IPS-15b (cell line): Measurements from ENCODE around the gene ZNF787.
"Not testable (repeated sequence)": the region's sequence is repeated elsewhere in the genome, so short reads cannot be mapped to it uniquely, and the experiment has no call there.

Experiments used
- H3K27me3 ChIP-seq: one replicate; pipeline ENCODE4 v1.6.1; 2013; ENCODE audit warnings: low read length; ENCODE audit not compliant: control insufficient read depth, insufficient read depth
- H3K36me3 ChIP-seq: one replicate; pipeline ENCODE4 v1.6.1; 2013; ENCODE audit warnings: low read length; ENCODE audit not compliant: control insufficient read depth, insufficient read depth
- H3K4me1 ChIP-seq: one replicate; pipeline ENCODE4 v1.6.1; 2013; ENCODE audit warnings: mild to moderate bottlenecking, low read length; ENCODE audit not compliant: control insufficient read depth, insufficient read depth
- H3K4me3 ChIP-seq: one replicate; pipeline ENCODE4 v1.5.1; 2013; ENCODE audit warnings: low read depth, low read length
- H3K9ac ChIP-seq: one replicate; pipeline ENCODE4 v1.6.1; 2013; ENCODE audit warnings: low read depth, mild to moderate bottlenecking, low read length
- H3K9me3 ChIP-seq: one replicate; pipeline ENCODE4 v1.6.1; 2013; ENCODE audit warnings: mild to moderate bottlenecking, low read length; ENCODE audit not compliant: control insufficient read depth, insufficient read depth

The ZNF787 gene

DNA sequence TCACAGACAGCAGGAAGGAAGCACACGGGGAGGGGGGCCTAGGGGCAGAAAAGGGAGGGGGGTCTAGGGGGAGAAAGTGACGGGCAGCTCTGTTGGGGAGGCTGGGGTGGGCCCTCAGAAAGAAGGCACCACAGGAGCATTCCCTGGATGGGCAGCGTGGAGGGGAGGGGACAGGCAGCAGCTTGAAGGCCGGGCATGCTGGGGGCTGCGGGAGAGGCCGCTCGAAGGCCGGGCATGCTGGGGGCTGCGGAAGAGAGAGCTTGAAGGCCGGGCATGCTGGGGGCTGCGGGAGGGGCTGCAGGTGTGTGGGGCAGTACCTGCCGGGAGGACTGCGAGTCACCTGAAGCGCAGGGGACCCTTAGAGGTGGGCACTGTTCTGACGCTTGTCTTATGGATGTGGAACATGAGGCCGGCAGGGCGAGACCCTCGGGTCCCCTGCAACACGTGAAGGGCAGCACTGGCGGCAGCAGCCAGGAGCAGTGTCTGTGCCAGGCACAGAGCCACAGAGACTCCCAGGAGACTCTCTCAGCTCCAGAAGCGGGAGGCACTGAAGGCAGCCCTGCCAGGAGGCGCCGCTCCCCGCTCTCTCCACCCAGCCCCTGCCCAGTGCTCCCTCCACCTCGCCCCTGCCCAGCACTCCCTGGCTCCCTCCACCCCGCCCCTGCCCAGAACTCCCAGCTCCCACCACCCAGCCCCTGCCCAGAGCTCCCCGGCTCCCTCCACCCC lies 13.3 kb downstream of the ZNF787 start:
- Histone ChIP-seq H3K9me3 (no peaks in the 10 kb centered on the region), H3K4me3 (no peak overlapping the region), H3K9ac (no peak overlapping the region), H3K4me1 (peaks cover 16% of the 10 kb centered on the region), H3K27me3 (no peaks in the 10 kb centered on the region), H3K36me3 (peaks cover 3% of the 10 kb centered on the region)

DNA sequence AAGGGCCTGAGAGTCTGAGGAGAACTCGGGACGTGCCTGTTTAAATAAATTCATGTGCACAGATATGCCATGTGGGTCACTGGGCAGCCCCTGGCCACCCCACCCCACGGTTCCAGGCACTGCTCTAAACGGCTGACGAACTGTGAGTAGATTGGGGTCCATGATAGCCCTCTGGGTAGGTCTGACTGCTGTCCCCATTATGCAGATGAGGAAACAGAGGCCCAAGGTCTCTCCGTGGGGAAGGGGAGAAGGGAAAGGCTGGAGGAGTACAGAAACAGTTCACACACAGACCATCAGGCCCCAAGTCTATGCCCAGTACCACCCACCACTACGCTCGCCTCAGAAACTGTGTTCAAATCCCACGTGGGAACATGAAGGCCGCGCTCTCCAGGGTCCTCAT lies 14.1 kb downstream of the ZNF787 start:
- no peak overlapping the region for H3K9ac ChIP-seq
- H3K9me3 ChIP-seq = no peaks in the 10 kb centered on the region
- H3K36me3 ChIP-seq = peaks cover 9% of the 10 kb centered on the region
- no peak overlapping the region for H3K4me3 ChIP-seq
- peaks cover 16% of the 10 kb centered on the region for H3K4me1 ChIP-seq
- no peaks in the 10 kb centered on the region for H3K27me3 ChIP-seq

DNA sequence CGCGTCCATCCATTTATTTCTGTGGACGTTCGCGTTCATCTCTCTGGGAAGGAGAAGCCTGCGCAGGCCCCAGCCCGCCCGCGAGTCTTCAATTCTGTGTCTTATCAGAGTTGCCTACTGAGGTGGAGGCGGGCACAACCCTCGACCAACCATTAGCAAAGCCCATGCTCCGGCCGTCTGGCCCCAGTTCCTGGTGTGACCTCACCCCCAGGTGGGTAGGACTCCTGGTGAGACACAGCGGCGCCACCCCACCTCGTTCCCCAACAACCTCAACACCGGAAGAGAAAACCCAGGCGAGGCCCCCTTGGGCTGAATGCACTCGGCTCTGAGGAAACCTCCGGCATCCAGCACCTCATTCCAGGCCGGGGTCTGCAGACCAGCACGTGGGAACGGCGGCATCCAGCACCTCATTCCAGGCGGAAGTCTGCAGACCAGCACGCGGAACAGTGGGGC lies 14.7 kb downstream of the ZNF787 start:
- H3K36me3 ChIP-seq = peaks cover 14% of the 10 kb centered on the region
- H3K4me3 ChIP-seq = no peak overlapping the region
- no peak overlapping the region for H3K9ac ChIP-seq
- no peaks in the 10 kb centered on the region for H3K27me3 ChIP-seq
- H3K4me1 ChIP-seq = peaks cover 16% of the 10 kb centered on the region
- no peaks in the 10 kb centered on the region for H3K9me3 ChIP-seq

- Histone ChIP-seq H3K36me3 (peaks cover 19% of the 10 kb centered on the region), H3K4me1 (peaks cover 16% of the 10 kb centered on the region)
- not testable (repeated sequence) for H3K9ac ChIP-seq, H3K4me3 ChIP-seq, H3K9me3 ChIP-seq, H3K27me3 ChIP-seq
These were observed 15.2 kb downstream of the ZNF787 start for GRCh38 chr19:56105831-56106396.

DNA sequence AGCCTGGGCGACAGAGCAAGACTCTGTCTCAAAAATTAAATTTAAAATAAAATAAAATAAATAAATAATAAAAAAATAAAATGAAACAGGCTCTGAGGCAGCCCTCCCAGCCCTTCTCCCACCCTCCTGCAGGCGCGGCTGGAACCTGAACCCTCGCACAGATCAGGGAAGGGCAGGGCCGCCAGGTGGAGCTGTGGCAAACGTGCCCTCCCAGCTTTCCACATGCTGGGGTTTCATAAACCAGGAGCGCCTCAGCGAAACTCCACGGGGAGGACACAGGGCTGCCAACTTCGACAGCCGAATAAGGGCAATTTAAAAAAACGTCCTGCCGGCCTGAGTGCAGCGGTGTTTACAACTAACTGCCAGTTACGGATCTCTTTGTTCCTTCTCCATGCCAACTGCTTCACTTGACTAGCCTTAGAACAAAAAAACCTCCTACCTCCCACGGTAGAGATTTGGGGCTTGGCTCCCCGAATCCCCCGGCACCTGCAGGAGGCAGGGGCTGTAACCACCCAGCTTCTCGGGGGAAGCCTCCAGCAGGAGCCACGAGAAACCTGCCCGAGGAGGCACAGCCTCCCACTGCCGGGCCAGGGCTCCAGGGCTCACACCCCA lies 15.9 kb downstream of the ZNF787 start:
- H3K36me3 ChIP-seq = peaks cover 22% of the 10 kb centered on the region
- peaks cover 14% of the 10 kb centered on the region for H3K4me1 ChIP-seq
- H3K4me3 ChIP-seq = no peak overlapping the region
- no peaks in the 10 kb centered on the region for H3K9me3 ChIP-seq
- peak overlapping the region; percentile 4 for H3K9ac ChIP-seq
- H3K27me3 ChIP-seq = no peaks in the 10 kb centered on the region

DNA sequence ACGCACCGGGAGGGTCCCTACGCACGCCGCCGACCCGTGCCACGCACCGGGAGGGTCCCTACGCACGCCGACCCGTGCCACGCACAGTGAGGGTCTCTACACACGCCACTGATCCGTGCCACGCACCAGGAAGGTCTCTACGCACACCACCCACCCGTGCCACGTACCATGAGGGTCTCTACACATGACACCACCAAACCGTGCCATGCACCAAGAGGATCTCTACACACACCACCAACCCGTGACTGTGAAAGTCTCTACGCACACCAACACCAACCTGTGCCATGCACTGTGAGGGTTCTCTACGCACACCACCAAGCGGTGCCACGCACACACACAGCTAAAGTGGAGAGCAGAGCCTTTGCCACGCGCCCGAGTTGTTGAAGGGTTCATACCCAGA lies 16.7 kb downstream of the ZNF787 start:
- no peaks in the 10 kb centered on the region for H3K27me3 ChIP-seq
- H3K9me3 ChIP-seq = no peaks in the 10 kb centered on the region
- H3K4me3 ChIP-seq = no peak overlapping the region
- peaks cover 14% of the 10 kb centered on the region for H3K4me1 ChIP-seq
- peaks cover 22% of the 10 kb centered on the region for H3K36me3 ChIP-seq
- H3K9ac ChIP-seq = no peak overlapping the region

DNA sequence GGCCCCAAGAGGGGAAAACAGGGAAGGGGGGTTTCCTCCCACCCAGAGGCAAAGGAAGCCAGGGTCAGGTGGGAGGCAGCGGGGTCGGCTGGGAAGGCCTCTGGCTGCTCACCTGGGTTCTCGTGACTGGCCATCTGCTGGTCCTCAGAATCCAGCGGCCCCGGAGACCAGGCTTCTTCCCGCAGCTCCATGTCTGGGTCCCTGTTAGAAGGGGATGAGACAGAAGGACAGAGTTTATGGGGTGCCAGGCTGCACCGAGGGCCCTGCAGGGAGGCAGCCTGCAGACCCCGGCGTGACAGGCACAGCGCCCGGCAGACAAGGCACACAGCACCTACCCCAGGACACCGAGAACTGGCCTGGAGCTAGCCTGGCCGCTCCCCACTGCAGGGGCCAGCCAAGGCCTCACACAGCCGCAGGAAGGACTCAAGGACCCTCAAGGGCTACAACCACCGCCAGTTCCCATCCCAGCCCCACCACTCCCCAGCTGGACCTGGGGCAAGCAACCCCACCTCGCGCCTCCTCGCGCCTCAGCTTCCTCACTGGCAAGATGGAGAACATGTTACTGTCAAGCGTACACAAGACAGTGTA lies 18.0 kb downstream of the ZNF787 start:
- H3K27me3 ChIP-seq = no peaks in the 10 kb centered on the region
- no peak overlapping the region for H3K9ac ChIP-seq
- peaks cover 32% of the 10 kb centered on the region for H3K36me3 ChIP-seq
- peaks cover 6% of the 10 kb centered on the region for H3K4me1 ChIP-seq
- no peaks in the 10 kb centered on the region for H3K9me3 ChIP-seq
- no peak overlapping the region for H3K4me3 ChIP-seq

- Histone ChIP-seq H3K4me3 (no peak overlapping the region), H3K9me3 (no peaks in the 10 kb centered on the region), H3K9ac (no peak overlapping the region), H3K27me3 (no peaks in the 10 kb centered on the region), H3K36me3 (peaks cover 36% of the 10 kb centered on the region), H3K4me1 (peaks cover 4% of the 10 kb centered on the region)
These were observed 19.2 kb downstream of the ZNF787 start for GRCh38 chr19:56101746-56102535.

DNA sequence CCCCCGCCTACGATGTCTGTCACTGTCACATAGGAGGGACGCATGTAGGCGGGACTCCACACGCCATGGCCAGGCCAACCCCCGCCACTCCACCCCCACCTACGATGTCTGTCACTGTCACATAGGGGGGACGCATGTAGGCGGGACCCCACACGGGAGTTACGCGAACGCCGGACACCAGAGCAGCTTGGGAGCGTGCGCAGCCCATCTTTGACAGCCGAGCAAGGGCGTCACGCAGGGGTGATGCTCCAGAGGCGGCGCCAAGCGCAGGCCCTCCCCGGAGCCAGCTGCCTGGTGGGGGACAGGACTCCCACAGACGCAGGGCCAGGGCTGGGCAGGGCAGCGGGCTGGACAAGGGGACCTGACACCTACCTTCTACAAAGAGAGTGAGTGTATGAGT lies 20.0 kb downstream of the ZNF787 start:
- no peaks in the 10 kb centered on the region for H3K9me3 ChIP-seq
- H3K4me1 ChIP-seq = peaks cover under 1% of the 10 kb centered on the region
- H3K36me3 ChIP-seq = peaks cover 38% of the 10 kb centered on the region
- no peak overlapping the region for H3K9ac ChIP-seq
- no peak overlapping the region for H3K4me3 ChIP-seq
- H3K27me3 ChIP-seq = no peaks in the 10 kb centered on the region

DNA sequence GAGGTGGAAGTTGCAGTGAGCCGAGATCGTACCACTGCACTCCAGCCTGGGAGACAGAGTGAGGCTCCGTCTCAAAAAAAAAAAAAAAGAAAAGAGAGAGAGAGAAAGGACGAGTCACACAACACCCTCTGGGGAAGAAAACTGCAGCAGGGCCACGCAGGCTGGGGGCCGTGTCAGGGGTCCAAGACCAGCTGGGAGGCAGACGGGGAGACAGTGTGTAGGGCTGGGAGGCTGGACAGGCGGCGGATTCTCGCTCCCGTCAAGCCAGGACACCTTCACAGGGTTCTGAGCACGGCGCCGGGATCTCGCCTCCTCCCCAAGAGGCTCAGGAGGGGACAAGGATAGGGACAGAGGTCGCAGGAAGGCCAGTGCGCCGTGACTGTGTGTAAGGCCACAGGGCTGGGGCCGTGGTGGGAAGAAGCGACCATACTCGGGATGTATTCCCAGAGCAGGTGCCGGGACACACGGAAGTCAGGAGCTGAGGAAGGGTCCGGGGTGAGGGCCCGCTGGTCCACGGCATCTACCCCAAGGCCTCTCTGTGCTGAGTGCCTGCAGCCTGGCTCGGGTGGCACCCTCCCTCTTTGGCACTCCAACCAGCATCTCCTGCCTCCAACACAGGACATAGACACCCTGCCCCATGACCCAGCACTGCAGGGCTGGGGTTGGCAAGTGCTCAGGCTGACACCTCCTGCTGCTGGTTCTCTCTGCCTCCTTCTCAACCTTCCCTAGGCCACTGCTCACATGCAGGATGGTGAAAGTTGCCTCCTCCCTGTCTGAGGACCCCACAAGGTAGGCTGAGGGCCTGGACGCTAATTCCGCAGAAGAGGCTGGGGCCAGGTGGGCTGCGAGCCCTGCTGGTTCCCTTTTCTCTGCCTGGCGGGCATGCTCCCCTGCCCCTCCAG lies 21.2 kb downstream of the ZNF787 start:
- Histone ChIP-seq H3K9me3 (no peaks in the 10 kb centered on the region), H3K27me3 (no peaks in the 10 kb centered on the region), H3K9ac (no peak overlapping the region), H3K36me3 (peaks cover 41% of the 10 kb centered on the region), H3K4me1 (no peaks in the 10 kb centered on the region), H3K4me3 (no peak overlapping the region)
